ENCODE measurements around the gene PREX1.

Gene PREX1

DNA sequence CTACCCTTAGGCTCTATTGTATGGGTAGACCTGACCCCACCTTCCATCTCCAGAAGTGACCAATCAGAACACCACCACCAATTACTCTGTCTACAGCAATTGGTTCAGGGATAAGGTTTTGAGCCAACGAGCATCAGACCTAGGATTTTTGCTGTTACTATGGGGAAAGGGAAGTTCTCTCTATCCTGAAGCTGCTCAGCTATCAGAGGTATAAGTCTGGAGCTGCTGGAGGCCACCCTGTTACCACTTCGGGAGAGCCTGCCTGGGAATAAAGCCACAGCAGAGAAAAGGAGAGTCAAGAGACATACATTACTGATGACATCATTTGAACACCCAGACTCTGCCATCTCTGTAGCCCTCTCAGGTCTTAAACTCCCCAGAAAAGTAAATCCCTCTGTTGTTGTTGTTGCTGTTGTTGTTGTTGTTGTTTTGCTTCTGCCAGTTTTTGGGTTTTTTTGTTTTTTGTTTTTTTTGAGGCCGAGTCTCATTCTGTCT is 94.5 kb downstream of the PREX1 start:
- FAIRE-seq = no peak

DNA sequence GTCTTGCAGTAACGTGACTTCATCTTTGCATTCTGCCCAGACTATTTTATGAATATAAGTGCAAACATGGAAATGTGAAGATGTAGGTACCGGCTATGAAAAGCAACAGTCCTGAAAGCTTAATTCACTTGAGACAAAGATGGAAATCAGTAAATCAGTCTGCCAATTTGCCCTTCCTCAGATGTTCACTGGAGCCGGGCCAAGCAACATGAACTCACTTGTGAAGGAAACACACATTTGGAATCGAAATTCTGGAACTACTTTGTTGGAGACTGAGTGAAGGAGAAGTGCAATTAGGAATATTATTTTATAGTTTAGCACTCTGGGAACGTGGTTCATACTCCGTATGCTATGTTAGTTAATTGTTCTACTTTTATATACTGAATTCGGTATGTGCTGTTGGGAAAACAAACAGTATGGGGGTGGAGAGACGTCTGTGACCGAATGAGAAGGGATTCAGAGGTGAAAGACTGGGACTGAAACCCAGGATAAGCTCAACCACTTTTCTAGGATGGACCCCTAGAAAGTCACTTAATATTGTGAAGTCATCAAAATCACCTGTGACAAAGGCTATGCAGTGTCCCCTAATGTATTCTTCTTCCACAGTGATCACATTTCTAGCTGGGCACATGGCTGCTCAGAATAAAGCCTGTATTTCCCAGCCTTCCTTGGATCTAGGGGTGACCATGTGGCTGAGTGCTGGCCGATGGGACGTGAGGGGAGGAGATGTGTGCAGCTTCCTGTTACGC is 95.5 kb downstream of the PREX1 start:
- no peak for FAIRE-seq

DNA sequence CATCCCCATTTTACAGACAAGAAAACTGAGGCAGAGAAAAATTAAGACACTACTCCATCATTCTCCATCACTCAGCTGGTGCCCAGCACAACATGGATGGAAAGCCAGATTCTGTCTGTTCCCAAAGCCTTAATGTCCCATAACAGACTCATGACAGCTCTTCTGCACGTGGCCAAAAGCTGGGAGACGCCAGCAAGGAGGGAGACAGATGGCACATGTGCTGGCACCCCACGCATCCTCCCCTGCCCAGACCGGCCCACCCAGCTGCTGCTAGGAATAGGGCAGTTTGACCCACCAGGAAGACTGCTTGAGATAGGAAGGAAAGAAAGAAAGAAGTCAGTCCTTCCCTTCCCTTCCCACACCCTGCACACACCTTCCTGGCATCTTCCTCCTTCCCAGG is 96.3 kb downstream of the PREX1 start:
- FAIRE-seq = no peak

DNA sequence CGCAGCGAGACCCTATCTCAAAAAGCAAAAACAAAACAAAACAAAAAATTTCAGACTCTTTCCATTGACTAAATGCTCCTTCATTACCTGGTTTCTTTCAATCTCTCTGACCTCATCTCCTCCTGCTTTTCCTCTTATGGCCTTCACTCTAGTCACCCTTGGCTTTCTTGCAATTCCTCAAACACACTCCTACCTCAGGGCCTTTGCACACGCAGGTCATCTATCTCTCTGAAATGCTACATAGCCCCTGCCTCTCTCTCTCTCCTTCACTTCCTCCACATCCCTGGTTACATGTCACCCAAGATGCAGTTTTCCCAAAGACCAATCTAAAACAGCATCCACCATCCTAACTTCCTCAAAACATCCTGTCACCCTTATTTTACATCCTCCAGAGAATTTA is 96.8 kb downstream of the PREX1 start:
- FAIRE-seq = no peak

DNA sequence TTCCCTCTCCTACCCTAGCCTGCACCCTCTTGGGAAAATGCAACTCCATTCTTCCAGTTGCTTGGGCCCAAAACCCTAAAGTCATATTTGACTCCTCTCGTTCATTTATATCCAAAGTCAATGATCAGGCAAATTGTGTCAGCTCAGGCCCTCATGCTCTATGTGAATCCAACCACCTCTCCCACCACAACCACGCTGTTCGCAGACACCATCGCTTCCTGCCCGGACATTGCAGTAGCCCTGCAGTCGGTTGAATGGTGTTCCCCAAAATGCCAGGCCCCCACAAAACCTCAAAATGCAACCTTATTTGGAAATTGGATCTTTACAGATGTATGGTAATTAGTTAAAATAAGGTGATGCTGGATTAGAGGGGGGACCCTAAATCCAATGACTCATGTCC is 98.3 kb downstream of the PREX1 start:
- no peak for FAIRE-seq

DNA sequence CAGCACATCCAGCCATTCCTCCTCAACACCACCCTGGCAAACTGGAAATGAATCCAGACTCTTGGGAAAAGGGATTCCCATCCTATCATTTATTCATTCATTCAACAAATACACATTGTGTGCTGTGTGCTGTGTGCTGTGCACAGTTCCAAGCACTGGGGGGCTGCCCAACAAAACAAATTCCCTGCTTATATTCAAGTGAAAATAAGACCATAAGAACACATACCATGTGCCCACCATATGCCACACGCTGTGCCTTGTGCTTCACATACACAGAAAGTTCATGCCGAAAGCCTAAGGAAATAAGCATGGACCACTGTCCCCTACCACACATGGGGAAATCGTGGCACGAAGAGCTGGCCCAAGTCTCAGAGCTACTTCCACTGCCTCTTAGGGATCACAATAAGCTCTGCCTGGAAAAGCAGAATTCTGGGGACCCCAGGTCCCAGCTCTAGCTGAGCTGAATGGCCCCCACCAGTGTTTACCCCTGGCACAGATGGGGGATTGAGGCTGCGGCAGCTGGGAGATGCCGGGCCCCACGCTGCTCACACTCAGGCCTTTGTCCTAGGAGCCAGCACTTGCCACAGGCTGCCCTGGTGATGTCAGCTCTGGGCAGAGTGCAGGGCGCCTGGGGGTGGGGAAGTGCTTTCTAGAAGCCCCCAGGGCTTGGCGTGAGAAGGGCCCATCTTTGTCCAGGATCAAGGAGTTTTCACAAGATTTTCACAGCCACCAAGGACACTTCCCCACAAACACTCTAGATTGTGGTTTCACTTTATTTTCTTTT is 99.6 kb downstream of the PREX1 start:
- no peak for FAIRE-seq

DNA sequence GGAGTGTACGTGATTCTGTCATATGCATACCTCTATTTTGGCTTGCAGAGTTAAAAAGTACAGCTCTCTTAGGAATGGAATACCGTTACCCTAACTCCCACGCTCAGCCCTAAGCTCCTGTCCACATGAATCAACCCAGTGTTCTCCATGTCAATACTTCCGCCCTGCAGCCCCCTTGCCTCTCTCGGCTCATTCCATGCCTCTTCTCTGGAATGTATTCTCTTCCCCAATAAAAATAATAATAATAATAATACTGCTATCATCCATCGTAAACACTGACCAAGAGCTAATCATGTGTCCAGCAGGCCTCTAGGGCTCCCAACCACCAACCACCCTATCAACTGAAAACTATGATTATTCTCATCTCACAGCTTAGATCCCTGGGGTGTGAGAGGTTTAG is 100.6 kb downstream of the PREX1 start:
- no peak for FAIRE-seq

DNA sequence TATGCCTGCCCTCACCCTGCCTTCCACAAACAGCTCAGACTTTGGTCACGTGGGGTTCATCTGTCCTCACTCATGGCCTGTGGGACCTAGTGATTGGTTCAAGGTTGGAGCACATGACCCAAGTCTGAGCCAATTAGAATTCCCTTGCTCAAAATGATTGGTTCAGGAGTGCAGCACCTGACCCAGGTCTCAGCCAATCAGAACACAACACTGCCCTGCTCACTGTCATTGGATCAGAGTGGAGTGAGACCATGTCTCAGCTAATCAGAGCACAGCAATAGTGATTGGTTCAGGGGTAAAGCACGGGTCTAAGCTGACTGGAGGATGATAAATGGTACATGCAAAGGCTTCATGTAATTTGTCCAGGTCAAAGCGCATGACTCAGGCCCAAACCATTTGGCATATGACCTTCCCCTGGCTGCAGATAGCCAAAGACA is 102.2 kb downstream of the PREX1 start:
- no peak for FAIRE-seq

DNA sequence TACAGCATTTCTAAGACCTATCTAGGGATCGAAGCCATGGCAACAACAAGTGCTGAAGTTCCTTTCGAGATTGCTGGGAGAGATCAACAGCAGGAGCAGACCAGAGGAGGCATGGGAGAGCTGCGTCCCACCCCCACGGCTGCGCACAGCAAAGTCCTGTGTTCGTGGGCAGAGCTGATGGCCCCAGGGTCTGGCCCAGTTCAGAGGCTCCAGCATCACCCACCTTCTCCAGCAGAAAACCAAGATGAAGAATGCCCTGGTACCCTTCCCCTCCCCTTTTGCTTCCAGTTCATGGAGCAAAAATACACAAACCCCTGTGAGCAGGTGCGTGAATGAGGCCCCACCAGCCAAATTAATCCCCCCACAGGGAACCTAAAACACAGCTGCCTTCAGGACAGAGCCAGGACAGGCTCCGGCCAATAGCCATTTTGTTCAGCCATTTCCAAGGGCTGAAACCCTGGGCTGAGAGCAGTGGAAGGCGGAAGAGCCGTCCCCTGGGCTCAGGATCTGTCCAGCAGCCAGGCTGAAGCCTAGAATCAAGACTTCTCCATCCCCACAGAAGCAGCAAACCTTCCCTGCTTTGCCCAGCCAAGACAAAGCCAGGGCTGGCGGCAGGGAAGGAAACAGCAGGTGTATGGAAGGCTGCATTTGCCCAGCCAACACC is 102.8 kb downstream of the PREX1 start:
- no peak for FAIRE-seq

DNA sequence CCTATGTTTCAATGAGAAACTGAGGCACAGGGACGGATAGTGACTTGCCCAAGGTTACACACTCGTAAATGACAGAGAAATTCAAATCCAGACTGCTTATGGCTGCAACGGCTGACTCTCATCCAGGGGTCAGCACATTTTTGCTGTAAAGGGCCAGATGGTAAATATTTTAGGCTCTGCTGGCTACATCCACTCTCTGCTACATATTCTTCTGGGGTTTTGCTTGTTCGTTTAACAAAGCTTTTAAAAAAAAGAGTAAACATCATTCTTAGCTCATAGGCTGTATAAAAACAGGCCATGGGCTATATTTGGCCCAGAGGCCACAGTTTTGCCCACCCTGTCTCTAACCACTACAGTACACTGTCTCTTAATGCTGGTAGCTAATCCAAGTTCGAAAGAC is 103.4 kb downstream of the PREX1 start:
- no peak for FAIRE-seq

DNA sequence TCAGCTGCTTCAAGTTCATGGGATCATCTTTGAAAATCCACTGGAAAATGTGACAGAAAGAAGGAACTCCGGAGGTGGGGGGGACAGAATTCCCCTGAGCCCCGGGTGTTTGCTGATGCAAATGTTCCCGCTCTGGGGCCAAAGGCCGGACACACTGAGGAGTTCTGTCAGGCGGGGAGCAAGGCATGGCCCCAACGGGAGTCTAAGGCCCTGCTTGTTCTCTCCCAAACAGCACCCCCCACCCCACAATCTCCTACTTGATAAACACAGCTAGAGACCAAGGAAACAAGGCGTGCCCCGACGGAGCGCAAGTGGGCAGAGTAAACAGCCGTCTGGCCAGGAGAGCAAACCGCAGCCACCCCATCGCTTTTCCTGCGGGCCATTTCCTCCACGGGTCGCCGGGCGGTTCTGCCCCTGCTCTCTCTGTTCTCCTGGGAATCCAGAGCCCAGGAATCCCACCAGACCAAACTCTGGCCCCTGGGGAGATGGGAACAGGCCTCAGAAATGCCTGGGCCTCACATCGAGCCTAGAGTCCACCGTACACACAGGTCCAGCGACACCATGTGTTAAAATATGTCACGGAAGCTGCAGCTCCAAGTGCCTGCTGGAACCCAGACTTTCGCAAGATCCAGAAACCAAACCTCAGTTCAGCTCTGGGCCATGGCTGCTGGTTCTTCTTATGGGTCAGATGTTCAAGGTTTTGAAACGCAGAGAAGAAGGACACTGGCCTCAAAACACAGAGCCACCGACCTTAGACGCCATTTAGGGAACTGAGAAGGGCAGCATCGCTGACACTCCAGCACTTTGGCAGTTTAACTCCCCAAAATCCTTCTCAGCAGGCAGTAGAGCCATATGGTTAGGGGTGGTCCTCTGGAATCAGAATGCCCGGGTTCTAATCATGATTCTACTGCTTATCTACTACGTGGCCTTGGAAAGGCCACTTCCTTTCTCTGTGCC is 104.2 kb downstream of the PREX1 start:
- FAIRE-seq = no peak

DNA sequence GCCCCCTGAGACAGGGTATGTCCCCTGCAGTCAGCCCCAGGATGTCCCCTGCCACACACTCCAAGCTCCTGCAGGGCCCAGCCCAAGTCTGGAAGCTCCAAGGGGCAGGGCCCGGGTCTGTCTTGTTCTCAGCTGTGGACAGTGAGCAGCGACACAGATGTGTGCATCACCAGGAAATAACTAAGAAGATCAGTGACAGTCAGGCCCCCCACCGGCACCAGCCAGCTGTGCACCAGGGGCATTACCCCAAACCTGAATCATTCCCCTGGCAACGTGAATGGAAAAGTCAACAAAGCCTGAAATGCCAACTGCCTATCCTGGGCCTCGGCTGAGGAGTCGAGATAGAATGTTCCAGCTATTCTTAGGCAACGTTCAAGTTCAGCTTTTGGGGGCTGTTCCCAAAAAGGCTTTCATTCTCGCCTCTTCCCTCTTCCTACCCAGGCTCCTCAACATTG is 105.0 kb downstream of the PREX1 start:
- no peak for FAIRE-seq

DNA sequence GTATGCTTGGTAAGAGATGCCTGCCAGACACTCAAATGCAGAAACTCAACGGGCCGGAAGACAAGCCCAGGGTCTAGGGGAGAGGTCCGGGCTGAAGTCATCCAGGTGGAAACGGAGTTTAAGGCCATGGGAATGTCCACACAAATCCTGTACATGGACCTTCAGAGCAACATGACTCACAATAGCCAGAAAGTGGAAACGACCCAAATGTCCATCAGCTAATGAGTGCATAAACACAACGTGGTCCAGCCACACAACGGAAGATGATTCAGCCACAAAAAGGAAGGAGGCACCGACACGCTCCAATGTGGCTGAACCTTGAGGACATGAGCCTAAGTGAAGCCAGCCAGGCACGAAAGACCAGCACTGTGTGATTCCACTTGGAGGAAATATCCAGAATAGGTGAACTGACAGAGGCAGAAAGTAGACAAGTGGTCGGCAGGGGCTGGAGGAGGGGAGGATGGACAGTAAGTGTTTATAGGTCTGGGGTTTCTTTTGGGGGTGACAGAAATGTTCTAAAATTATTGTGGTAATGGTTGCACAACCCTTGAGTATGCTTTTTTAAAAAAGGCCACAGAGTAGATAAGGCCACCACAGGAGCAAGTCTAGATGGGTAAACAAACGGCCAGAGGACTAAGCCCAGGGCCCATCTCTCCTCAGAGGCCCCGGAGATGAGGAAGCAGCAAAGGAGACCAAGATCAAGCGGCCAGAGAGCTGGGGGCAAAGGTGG is 105.6 kb downstream of the PREX1 start:
- no peak for FAIRE-seq

DNA sequence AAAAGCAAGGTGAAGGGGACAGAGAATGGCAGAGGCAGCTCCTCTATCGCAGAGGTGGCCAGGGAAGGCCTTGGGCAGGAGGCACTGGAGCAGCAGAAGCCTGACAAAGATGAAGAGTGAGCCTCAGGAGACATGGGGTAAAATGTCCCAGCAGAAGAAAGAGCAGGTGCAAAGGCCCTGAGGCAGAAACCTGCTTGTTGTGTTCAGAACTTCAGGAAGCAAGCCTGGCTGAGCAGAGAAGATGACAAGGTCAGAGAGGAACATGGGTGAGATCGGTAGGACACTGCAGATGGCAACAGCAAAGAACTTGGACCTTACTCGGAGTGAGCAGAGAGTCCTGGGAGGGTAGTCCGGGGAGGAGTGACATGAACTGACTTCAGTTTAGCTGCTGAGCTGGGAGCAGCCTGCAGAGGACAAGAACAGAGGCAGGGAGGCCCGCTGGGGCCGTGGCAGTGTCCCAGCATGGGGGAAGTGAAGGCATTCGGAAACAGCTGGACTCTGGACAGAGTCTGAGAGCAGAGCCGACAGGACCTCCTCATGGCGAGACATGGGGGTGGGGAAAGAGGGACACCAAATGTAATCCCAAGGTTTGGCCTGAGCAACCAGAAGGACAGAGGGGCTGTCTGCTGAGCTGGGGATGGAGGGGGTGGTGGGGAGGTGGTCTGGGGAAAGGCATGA is 106.3 kb downstream of the PREX1 start:
- no peak for FAIRE-seq

DNA sequence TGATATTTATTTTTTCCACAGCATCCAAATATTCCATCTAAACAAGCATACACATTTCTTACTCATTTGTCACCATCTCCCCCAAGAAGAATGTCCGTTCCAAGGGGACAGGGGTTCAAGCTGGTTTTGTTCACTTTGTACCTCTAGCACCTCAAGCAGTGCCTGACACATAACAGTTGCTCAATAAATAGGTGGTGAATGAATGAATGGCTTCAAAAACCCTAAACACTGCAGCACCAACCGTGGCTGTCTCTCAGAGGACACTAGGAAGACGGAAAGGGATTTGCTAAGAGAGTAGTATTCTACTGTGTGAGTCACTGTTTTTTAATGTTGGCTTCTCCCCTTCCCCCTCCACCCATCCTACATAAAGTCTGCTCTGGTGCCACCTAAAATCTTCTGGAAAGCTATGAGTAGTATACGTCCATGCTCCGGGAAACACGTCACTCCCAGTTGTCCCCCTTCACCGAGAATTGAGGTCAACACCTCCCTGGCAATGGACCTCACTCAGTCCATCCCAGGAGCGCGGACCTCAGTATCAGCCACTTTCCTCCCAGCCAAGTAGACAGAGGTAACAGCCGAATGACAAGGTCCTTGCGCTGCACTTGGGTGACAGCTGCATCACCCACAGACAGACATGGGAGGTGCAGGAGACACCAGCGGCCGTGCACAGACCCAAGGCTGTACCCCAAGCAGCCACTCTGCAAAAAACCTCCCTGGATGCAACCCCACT is 107.4 kb downstream of the PREX1 start:
- FAIRE-seq = no peak

DNA sequence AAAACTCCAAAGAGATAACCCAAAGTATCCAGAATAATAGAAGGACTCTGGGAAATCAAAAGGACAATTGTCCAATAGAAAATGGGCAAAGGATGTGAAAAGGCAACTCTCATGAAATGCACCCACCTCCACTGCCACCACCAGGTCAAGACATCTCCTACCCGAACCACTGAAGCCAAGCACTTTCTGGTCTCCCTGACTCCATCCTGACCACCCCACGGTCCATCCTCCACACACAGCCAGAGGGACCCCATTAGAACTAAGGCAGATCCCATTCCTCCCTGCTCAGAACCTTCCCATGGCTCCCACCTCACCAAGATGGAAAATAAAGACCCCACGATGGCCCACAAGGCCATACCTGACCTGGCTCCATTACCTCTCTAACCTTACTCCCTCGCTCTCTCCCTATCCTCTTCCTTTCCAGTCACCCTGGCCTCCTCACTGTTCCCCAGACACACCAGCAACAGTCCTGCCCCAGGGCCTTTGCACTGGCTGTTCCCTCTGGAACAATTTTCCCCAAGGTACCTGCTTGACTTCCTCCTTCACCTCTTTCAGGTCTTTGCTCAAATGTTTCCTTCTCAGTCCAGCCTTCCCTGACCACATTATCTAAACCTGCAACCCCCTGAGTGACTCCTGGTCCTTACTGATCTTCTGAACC is 108.1 kb downstream of the PREX1 start:
- FAIRE-seq = no peak

DNA sequence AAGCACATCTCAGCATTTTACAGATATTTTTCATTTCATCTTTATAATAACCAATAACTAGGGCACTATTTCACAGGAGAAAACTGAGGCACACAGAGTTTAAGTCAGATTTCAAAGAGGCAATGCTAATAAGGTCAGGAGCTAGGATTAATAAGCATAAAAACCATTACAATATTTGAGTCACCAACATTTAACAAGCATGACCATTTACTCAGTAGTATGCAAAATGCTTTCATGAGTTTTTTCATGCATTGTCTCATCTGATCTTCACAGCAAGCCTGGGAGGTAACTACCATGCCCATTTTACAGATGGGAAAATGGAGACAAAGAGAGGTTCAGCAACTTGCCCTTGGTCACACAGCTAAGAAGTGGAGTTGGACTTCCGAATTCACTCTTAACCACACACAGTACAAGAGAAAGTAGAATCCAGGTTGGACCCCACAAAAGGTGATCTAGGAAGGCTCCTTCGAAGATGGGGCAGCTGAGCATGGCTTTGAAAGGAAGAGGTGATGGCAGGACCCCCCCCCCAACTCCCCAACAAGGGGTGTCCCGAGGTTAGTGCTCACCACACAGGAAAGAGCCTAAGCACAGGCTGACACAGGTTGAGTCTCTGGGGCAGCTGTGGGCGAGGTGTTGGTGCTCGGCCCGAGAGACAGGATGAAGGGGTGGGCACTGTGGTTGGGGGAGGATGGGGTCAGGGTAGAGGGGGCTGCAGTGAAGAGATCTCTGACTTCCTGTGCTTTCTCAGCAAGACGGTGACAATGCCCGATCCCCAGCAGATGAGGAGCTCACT is 108.8 kb downstream of the PREX1 start:
- no peak for FAIRE-seq

DNA sequence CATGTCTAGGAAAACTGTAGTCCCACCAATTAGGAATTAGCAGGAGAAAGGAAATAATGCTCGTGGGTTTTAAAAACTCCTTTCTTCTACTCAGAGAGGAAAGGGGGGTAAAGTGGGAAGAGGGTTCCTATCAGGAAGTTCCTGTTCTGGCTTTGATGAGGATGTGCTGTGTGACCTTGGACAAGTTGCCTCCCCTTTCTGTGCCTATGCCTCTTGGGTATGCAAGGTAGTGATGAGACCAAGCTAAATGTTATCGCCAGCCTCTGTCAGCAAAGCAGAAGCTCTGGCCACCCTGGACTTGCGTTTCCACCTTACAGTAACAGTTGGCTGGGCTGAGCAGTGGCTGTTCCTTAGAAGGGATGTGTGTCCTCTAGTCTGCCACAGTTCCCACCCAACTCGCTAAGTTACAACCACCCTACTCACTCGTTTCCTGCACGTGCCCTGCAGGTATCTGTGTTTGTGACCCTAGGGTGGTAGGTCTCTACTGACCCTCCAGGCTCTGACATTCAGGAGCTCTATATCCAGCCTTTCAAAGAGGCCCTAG is 110.0 kb downstream of the PREX1 start:
- no peak for FAIRE-seq

All from colon (tissue), 2 donors.